GM12872 (cell line): ENCODE results near the gene CRYBA4.

Experiments
- TF ChIP-seq, protein P1 (sequence below): IDR thresholded peaks from 3 replicates; pipeline ENCODE4 v1.5.1; 2011; ENCODE audit warnings: low read depth, mild to moderate bottlenecking, low read length, moderate library complexity; ENCODE audit not compliant: insufficient read depth

The CRYBA4 gene

DNA sequence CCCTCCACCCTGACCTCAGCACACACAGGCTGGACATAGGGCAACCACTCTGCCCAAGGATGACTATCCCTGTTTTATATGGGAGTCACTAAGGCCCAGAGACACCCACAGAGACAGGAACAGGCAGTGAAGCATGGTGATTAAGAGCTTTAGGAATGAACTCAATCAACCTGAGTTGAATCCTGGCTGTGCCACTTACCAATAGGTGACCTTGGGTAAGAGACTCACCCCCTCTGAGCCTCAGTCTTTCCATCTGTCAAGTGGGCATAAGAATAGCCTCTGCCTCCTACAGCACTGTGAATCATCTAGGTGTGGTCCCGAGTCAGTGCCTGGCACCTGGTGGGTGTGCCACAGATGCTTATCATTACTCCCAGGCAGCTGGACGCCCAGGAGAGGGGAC is 10.8 kb upstream of the CRYBA4 start:
- TF ChIP-seq, protein P1, sequence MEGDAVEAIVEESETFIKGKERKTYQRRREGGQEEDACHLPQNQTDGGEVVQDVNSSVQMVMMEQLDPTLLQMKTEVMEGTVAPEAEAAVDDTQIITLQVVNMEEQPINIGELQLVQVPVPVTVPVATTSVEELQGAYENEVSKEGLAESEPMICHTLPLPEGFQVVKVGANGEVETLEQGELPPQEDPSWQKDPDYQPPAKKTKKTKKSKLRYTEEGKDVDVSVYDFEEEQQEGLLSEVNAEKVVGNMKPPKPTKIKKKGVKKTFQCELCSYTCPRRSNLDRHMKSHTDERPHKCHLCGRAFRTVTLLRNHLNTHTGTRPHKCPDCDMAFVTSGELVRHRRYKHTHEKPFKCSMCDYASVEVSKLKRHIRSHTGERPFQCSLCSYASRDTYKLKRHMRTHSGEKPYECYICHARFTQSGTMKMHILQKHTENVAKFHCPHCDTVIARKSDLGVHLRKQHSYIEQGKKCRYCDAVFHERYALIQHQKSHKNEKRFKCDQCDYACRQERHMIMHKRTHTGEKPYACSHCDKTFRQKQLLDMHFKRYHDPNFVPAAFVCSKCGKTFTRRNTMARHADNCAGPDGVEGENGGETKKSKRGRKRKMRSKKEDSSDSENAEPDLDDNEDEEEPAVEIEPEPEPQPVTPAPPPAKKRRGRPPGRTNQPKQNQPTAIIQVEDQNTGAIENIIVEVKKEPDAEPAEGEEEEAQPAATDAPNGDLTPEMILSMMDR = no peak

DNA sequence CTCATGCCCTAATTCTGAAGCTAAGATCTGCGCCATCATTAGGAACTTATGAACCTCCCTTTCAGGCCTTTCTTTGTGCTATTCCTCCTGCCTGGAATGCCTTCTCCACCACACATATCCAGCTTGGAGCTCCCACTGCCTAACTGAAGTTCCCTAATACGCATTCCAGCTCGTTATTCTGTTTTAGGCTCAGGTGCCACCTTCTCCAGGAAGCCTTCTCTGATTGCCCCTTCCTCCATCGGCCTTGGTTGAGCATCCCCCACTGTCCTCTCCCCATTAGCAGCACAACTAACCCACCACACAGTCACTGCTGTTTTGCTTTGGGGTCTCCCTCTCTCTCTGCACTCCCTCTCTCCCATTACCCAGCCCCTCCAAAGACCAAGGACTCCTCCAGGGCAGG is 9.1 kb upstream of the CRYBA4 start:
- TF ChIP-seq, protein P1 = no peak

DNA sequence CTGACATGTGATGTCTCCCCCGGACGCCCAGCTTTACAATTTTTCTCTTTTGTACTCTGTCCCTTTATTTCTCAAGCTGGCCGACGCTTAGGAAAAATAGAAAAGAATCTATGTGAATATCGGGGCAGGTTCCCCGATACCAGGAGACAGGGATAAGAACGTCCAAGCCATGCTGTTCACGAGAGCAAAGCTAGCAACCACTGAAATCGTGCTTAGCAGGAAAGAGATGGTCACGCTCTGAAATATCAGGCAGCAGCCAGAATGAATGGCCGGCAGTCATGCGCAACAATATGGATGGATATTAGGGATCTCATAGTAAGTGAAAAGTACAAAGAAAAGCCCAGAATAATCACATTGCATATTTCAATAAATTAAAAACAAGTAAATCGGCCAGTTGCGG is 7.4 kb upstream of the CRYBA4 start:
- TF ChIP-seq, protein P1 = no peak

DNA sequence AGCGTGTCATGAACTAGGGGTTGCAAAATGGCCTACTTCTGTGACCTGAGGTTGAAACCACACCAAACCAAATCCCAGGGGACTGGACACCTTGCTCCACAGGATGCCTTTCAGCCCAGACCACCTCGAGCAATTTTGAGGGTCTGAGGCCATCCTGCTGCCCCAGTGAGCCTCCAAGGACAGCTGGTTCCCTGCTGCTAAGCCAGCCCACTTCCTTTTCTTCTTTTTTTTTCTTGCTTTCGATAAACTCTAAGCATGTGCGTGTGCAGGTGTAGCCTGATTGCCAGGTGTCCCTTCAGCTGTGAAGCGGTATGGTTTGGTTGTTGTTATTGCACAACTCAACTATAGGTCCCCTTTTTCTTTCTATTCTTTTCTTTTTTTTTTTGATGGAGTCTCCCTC is 6.6 kb upstream of the CRYBA4 start:
- TF ChIP-seq, protein P1 = no peak

DNA sequence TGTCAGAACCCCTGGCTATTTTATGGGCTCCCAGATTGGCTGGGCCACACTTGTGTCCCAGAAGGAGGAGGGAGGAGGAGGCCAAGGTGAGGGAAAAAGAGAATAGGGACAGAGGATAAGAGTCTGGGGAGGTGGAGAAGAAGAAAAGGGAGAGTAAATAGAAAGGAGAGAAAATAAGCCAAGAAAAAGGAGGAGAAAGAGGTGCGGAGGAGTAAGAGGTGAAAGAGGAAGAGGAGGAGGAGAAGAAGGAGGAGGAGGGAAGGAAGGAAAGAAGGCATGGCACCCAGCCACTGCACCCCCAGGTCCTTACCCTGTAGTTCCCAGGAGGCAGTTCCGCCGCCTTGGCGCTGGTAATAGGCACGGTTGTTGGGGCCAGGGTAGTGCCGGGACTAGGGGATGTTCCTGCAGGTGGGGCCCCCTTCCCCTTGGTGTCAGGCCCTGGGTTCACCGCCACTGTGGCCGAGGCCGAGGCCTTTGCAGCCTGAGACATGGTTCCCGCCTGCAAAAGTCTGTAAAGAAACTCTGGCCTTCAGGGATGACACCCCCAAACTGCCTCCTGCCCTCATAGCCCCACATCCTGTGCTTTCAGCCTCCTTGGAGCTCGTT is 5.8 kb upstream of the CRYBA4 start:
- TF ChIP-seq, protein P1 = no peak

DNA sequence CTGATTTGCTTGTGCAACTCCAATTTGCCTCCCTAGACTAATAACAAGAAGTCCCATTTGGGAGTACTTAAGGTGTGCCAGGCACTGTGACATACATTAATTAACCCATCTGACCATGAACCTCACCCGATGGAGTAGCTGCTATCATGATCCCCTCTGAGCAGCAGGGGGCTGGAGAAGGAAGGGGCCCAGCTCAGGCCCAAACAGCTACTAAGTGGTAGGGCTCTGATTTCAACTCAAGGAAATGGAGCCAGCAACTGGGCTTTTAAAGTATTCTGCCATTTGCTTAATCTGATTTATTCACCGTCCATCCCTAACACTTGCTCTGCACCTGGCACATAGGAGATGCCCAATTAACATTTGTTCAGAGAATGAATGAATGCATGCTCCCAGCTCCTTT is 5.1 kb upstream of the CRYBA4 start:
- TF ChIP-seq, protein P1 = no peak

DNA sequence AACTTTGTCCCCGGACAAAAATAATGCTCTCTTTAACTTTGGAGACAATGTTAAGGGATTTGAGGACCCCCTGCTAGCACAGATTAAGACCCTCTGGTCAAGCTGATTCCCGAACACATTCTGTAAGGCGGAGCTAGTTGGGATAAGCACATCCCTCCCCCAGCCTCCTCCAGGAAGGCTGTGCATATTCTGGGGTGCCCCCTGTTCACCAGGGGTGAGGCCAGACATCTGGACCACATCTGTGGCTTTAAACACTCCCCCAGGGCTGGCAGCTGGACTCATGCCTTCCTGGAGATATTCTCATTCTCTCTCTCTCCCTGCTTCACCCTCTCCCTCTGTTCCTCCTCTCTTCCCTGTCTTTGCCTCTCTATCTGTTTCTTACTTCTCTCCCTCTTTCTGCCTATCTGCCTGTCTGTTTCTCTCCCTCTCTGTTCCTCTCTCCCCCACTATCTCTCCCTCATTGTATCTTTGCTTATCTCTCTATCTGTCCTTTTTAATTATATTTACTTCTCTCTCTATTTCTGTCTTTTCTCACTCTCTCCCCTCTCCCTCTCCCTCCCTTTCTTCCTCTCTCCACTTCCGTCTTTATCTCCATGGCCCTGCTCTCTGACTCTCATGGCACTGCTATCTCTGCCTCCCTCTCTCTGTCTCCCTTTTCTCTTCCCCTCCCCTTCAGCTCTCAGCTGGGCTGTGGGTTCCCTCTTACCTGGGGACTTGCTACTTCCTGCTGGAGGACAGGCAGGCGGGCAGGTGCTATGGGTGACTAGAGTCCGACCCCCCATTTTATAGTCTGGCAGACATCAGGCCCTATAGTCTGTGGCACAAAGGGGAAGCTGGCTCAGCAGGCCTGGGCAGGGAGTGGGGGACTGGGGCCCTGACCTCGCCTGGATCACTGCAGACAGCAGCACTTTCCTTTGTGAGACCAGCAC is 4.2 kb upstream of the CRYBA4 start, which contains the start of gene CRYBB1:
Gene CRYBB1 (minus strand): TSS at position 757 of the 929 bp plus-strand sequence. CDS start 1,708 bp downstream, outside the sequence.
- TF ChIP-seq, protein P1 = no peak
